ENCODE results near the gene FAR1.
"Not testable (repeated sequence)": the region's sequence is repeated elsewhere in the genome, so short reads cannot be mapped to it uniquely, and the experiment has no call there.

FAR1 gene, protein sequence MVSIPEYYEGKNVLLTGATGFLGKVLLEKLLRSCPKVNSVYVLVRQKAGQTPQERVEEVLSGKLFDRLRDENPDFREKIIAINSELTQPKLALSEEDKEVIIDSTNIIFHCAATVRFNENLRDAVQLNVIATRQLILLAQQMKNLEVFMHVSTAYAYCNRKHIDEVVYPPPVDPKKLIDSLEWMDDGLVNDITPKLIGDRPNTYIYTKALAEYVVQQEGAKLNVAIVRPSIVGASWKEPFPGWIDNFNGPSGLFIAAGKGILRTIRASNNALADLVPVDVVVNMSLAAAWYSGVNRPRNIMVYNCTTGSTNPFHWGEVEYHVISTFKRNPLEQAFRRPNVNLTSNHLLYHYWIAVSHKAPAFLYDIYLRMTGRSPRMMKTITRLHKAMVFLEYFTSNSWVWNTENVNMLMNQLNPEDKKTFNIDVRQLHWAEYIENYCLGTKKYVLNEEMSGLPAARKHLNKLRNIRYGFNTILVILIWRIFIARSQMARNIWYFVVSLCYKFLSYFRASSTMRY

DNA sequence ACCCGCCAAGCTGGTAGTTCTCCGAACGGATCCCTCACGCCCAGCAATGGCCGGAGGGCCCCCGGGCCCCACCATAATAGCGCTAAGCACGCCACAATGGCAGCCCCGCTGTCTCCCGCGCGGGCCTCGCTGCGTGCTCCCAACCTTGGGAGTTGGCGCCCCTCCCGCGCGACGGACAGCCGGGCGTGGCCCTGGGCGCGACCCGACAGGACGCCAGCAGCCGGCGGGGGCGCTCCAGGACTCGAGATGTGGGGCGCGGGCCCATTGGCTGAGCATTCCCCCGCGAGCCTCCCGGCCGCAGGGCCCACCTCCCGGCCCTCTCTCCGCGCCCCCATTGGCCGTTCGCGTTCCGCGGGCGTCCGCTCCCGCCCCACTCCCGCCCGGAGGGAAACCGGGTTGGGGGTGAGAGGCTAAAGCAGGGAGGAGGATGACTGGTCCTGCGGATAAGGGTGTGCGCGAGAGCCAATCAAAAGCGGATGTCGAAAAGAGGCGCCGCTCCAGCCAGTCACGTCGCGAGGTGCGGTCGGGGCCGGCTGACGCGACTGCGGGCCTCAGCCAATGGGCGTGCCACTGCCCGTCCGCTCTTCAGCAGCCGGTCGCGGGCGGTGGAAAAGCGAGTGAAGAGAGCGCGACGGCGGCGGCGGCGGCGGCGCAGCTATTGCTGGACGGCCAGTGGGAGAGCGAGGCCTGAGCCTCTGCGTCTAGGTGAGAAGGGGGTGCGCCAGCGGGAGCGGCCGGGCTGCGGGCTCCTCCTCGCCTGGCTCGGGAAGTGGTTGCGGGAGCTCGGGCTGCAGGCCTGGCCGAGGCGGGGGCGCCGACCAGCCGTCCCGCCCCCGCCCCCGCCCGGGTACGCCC lies at the start of gene FAR1:
Gene FAR1, plus strand, starts transcription at position 567 of the 855 bp plus-strand sequence. CDS start 26,098 bp downstream, outside the sequence.
- DNase-seq = peak; percentile 99

DNA sequence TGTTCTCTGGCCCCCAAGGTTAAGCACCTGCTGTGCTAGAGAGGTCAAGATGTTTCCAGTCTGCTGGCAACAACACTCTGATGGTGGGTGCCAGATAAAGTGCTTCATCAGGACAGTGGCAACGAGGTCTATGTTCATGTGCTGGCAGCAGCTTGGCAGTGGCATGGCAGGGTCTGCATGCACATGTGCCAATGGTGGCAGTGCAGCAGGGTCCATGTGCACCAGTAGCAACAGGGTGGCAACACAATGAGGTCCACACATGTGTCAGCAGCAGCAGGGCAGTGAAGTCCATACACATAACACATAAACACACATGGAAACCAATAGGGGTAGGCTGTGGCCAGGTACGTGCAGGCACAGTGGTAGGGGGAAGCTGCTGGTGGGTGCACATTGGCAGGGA lies 48.4 kb upstream of the FAR1 start:
- DNase-seq = no peak

DNA sequence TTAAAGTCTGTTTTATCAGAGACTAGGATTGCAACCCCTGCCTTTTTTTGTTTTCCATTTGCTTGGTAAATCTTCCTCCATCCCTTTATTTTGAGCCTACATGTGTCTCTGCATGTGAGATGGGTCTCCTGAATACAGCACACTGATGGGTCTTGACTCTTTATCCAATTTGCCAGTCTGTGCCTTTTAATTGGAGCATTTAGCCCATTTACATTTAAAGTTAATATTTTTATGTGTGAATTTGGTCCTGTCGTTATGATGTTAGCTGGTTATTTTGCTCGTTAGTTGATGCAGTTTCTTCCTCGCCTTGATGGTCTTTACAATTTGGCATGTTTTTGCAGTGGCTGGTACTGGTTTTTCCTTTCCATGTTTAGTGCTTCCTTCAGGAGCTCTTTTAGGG lies 41.6 kb upstream of the FAR1 start:
- DNase-seq = not testable (repeated sequence)

DNA sequence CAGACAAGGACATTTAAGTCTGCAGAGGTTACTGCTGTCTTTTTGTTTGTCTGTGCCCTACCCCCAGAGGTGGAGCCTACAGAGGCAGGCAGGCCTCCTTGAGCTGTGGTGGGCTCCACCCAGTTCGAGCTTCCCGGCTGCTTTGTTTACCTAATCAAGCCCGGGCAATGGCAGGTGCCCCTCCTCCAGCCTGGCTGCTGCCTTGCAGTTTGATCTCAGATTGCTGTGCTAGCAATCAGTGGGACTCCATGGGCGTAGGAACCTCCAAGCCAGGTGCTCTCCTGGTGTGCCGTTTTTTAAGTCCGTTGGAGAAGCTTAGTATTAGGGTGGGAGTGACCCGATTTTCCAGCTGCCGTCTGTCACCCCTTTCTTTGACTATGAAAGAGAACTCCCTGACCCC lies 39.8 kb upstream of the FAR1 start:
- not testable (repeated sequence) for DNase-seq

DNA sequence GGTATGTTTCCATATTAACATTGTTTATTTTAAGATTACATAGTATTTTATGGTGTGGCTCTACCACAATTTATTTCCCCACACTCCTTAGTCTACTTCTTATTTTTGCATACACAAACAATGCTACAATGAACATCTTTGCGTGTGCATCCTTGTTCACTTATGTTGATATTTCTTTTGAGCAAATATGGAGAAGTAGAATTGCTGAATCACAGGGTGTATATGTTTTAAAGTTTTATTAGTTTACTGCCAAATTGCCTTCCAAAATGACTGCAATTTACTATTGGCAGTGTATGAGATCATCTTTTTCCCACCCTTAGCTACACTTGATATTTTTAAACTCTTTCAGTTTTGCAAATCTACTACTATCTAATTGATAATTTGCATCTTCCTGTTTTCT lies 38.7 kb upstream of the FAR1 start:
- DNase-seq = no peak

DNA sequence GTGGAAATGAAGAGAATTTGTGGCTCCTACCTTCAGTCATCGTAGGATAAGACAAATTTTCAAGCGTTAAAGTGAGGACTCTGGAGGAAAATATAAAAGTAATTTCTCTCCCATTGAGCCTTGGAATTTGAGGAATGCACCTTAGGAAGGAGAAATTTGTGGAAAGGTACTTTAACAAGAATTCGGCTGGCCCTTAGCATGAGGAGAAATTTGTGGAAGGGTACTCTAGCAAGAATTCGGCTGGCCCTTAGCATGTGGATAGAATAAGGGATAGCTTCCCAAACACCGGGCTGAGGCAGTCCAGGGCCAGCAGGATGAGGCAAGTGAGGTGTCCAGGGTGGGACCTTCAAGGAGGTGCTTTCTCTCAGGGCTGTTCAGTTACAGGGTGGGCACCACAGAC lies 33.2 kb upstream of the FAR1 start:
- no peak for DNase-seq

DNA sequence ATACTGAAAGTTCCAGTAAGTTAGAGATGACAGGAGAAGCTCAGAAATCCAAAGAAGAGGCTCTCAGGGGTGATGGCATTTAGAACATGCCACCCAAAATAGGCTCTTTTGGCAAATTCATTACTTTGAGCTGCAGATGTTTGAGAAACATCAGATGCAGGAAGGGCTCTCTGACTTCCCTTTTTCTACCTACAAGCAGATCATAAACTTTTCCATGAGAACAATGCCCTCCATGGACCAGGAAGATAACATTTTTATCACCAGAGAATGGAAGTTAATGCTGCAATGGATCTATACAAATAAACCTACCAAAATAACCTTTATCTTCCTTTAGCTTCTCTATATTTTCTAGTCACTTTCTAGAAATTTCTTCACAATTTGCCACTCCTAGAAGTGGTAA lies 32.7 kb upstream of the FAR1 start:
- DNase-seq = no peak

DNA sequence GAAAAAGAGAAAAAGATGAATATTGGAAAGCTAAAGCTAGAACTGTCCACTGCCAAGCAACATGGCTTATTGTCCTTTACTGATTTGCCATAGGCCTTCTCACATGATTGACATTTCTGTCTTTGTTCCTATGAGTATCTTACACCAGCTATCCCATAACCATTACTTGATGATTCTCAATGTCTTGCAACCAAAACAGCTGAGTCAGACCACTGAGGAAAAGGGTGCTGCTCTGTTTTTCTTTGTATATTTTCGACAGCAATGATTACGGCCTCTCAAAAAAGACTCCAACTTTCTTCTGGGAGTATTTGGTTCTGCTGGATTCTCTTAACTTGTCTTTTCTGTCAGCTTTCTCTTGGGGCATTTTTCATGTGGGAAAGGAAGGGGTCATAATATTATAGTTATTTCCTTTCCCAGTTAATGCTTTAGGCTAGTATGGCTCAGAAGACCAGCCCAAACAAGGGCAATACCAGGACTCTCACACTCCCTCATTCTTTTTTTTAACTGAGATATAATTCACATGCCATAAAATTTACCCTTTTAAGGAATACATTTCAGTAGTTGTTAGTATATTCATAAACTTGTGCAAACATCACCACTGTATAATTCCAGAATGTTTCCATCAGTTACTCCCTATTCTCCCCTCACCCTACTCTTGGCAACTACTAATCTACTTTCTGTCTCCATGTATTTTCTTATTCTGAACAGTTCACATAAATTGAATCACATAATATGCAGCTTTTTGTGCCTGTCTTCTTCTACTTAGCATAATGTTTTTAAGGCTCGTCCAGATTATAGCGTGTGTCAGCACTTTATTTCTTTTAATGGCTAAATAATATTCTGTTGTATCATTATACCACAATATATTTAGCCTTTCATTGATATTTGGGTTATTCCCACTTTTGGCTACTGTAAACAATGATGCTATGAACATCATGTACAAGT lies 31.1 kb upstream of the FAR1 start:
- DNase-seq = no peak

DNA sequence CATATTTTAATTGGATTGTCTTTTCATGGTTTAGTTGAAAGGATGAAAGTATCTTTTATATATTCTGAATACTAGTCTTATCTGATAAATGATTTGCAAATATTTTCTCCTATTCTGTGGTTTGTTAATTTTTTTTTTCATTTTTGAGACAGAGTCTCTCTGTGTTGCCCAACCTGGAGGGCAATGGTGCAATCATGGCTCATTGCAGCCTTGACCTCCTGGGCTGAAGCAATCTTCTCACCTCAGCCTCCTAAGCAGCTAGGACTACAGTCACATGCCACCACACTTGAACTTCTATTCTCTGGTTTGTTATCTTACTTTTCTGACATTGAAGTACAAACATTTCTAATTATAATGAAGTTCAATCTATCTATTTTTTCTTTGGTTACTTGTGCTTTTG lies 30.0 kb upstream of the FAR1 start:
- no peak for DNase-seq

DNA sequence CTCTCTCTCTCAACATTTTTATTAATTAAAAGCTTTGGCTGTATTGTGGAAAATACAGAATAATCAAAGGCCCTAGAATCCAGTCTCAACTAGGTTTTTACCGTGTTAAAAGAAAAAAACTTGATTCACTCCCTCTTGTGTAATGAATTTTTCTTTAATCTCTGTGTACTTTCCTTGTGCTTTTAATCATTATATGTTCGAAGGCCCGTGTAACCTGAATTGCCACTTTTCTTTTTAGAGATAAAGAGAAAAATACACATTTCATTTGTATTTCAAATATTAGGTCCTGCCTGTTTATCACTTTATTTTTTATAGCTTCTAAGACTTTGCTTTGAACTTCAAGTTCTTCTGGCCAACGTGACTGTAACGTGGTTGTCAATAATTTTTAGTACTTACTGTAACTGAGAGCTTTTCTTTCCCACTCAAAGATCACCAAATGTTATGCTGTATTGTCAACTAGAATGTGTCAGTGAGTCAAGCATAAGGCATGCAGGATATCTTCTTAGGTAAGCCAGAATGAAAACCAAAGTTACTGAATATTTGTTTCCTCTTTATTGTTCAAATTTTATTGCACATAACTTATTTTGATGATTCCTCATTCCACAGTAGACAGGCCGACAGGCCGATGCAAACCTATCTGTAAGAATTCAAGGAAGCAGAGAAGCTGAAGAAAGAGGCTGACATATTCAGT lies 23.3 kb upstream of the FAR1 start:
- no peak for DNase-seq

DNA sequence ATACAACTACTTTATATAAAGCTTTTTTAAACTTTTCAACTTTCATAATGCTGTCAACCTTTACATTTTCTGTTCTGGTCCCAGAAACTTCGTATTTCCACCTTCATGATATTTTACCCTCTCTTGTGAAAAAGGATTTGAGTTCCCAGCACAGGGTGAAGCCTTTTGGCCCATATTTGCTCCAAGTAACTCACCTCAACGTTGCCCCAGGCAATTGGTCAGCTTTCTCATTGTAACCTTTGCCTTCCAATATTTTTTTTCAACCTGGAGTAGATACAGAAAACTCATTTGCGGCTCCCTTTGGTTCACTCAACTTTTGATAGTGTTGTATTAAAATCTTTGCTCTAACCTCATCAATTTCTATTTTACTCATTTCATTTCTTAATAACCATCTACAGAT lies 21.1 kb upstream of the FAR1 start:
- no peak for DNase-seq

DNA sequence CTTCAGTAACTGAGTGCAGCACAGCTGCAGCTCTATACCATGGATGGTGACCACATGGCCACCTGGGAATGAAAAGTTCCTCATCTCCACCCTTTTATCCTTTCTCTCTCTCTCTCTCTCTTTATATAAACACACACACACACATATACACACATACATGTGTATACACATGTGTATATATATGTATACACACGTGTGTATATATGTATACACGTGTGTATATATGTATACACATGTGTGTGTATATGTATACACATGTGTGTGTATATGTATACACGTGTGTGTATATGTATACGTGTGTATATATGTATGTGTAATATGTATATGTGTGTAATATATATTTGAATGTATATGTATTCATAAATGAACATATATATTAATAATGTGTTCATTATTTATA lies 18.8 kb upstream of the FAR1 start:
- DNase-seq = no peak

DNA sequence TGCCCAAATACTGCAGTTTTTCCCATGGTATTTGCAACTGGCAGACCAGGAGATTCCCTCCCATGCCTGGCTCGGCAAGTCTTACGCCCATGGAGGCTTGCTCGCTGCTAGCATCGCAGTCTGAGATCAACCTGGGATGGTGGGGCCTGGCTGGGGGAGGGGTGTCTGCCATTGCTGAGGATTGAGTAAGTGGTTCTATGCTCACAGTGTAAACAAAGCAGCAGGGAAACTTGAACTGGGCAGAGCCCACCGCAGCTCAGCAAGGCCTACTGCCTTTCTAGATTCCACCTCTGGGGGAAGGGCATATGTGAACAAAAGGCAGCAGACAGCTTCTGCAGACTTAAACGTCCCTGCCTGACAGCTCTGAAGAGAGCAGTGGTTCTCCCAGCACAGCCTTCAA lies 17.0 kb upstream of the FAR1 start:
- not testable (repeated sequence) for DNase-seq

DNA sequence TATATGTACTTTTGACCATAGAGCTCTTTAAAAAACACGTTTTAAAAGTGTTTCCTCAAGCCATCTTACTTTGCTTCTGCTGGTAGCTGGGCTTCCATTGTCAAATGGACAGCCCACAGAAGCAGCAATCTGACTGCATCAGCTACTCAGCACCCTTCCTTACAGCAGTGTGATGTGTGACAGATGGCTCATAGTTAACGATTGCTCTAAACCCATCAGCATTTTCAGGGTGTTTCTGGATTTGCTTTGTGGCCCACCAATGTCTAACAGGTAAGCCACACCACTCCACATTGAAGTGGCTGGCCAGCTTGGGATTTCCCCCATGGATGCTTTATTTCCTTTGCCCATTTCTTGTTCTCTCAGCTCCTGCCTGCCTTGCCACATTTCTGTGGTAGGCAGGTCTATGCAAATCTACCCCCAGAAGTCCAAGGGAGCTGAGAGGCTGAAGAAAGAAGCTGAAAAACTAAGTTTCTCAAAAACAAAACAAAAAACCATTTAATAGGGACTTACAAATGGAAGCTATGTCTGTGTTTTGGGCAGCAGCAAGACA lies 7.3 kb upstream of the FAR1 start:
- DNase-seq = no peak

DNA sequence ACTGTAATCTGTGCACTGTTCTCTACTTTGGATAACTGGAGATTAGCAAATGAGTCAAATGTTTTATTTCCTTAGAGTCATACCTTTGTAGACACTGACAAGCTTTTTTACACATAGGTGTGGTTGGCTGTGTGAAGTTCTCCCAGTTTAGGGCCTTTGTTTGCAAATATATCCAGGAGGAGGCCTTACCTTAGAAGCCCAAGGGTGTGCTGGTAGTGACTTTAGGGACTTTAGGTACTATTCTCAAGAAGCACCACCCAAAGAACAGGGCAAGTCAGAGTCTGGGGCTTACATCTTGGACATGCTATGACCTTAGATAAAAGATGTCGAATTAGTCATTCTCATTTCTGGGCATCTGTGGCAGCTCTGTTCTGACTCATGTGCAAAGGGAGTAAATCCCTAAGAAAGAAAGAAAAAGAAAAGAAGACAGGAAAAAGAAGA lies 4.8 kb upstream of the FAR1 start:
- no peak for DNase-seq

DNA sequence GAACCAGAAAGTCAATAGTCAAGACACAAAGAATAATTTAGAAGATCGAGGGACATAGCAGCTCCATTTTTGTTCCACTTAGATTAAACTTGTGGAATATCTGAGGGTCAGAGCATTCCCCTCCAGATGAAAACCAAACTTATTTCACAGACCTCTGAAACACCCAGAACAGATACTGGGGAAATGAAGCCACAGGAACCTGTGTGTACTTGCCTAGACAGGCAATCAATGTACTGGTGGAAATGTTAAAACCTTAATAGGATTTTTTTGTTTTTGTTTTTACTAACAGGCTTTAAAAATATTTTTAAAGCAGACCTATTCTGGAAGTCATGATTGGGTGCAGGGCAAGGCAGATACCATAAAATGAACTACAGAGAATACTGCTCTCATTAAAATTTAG lies 4.1 kb upstream of the FAR1 start:
- DNase-seq = no peak

DNA sequence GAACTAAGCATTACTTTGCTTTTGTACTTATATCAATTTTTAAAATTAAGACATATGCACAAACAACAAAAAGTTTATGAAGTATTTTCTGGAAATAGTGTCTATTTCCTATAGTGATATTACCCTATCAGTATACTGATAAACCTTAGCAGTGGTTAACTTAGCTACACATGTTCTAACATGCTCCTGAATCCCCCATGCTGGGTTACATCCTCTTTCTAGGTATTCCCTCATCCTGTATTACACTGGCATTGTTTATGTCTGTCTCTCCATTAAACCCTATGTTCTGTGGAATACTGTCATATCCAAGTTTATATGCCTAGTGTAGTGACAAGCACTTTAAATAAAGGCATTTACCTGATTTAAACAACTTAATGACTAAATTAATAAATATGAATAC lies 1.8 kb upstream of the FAR1 start:
- DNase-seq = no peak

DNA sequence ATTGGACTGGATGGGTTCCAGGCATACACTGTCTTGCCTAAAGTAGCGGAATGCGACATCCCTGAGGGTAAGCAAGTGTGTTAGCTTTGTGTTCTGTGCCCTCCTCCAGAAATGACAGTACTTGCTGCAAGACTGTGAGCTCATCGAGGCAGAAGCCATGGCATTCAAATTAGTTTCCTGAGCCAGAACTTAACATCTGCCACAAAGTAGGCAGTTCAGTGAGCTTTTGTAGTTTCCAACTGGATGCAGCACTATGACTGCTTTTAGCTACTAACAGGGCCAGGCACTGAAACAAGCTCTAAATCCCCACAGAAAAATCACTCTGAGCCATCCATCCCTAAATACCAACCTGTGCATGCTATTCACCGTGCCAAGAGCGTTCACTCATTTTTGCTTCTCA lies 1.2 kb upstream of the FAR1 start:
- DNase-seq = no peak

DNA sequence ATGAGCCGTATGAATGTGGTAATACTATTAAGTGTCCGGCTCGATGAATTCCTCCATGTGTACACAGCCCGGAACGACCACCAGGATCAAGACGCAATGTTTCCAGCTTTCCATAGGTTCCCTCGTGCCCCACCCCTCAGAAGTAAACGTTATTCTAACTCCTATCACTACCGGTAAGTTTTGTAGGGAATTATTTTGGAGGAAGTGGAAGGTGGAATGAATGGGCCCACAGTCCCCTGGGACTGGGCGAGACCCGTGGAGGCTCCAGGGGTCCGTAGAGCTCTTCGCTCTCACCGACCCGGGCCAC lies 720 bp upstream of the FAR1 start:
- DNase-seq = no peak

DNA sequence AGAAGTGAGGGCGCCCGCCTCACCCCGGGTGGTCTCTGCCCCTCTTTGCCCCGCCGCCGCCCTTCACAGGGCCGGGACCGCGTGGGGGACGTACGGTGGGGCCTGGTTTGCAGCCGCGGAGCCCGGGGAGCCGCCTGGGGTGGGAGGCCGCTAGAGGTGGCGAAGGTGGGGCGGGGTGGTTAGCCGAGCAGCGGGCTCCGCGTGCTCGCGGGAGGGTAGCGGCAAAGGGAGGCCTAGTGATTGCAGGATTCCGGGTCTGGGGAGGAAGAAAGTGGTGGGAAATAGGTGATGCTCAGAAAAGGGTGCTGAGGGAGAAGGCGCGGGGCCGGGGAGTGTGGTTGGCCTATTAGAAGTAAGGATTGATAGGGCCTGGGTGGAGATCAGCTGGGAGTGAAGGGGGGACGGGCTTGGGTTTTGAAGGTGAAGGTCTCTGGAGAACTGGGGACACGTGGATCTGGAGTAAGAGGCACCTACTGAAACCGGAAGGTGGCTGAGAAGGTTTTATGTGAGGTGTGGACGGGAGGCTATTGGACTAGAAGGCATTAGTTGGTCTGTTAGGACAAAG lies 571 bp downstream of the FAR1 start:
- peak; percentile 6 for DNase-seq
